ENCODE measurements around the gene MOCOS. TPM values are rescaled to one million over a fixed set of nuclear protein-coding genes. Genes with fewer than 3 reads are reported as not detected.

MOCOS gene
- total RNA-seq, 2 donors from 2014 or later, result 1.0 to 1.3 TPM

GRCh38 chr18:36250827-36251226 lies 63.5 kb downstream of the MOCOS start:
- no peak for ATAC-seq
- no peak for DNase-seq
- WGBS, 2 donors, result 77 to 79% methylated on average over 2 of the region's 2 CpGs
- no peak overlapping the region for H3K4me3 ChIP-seq
- no peaks in the 10 kb centered on the region for H3K36me3 ChIP-seq (replicated peaks in 1 of 2; ENCODE audit: insufficient read depth in 1 of 2, low read depth in 2 of 2)
- no peaks in the 10 kb centered on the region for H3K4me1 ChIP-seq
- TF ChIP-seq POLR2A (IDR thresholded peaks at IDR 0.05) (no peak), CTCF (IDR thresholded peaks at IDR 0.05) (no peak)
- intact Hi-C loops (cut with DNase I), result no loop called here
- H3K9me3 ChIP-seq, result no peaks in the 10 kb centered on the region
- no peaks in the 10 kb centered on the region for H3K27me3 ChIP-seq
- H3K27ac ChIP-seq, result no peak overlapping the region

DNA sequence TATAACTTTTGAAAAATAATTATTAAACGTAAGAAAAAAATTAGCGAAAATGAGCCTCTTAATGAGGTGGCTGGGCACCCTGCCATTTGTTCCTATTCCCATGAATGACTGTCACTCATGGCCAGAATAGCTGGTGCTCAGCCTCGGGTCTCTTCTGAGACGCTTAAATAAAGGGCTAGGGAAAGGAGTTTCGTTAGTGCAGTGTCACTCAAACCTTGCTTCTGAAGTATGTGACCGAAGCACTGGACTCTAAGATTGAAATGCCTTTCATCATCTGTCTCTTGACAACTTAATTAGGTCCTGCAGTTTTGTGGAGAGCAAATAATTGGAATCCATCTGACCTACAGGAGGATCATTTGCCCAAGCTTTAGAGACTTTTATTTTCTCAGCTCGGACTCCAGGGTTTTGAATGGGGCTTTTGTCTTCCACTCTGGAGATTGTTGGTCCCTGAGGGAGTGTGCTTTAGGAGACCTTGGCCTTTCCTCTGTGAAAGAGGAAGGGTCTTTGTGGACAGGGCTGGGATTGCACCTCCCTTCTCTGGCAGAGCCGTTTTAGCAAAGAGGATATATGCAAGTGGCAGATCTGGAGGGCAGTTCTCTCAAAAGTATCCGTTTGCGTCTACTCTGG lies 67.9 kb downstream of the MOCOS start:
- no peaks in the 10 kb centered on the region for H3K4me1 ChIP-seq
- TF ChIP-seq CTCF (IDR thresholded peaks at IDR 0.05), result no peak
- TF ChIP-seq POLR2A (IDR thresholded peaks at IDR 0.05), result no peak
- no peaks in the 10 kb centered on the region for H3K9me3 ChIP-seq
- 72 to 74% methylated on average over 10 of the region's 10 CpGs for WGBS, 2 donors
- H3K4me3 ChIP-seq, result no peak overlapping the region
- ATAC-seq (no peak), DNase-seq (no peak)
- H3K27ac ChIP-seq, result no peak overlapping the region
- H3K27me3 ChIP-seq, result no peaks in the 10 kb centered on the region
- no peaks in the 10 kb centered on the region for H3K36me3 ChIP-seq (replicated peaks in 1 of 2; ENCODE audit: insufficient read depth in 1 of 2, low read depth in 2 of 2)
- intact Hi-C loops (cut with DNase I), result no loop called here

DNA sequence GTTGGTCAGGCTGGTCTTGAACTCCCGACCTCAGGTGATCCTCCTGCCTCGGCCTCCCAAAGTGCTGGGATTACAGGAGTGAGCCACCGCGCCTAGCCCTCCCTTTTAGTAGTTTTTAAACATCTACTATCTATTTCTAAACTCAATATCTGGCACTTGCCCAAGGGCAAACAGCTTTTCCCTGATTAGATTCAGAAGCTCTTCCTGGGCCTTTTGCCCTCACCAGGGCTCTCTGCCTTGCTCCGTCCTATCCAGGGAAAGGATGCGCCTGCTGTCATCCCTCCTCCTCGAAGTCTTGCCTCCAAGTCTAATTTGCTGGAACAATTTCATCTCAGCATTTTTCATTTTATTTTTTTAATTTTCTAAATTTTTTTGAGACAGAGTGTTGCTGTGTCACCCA lies 68.8 kb downstream of the MOCOS start:
- TF ChIP-seq POLR2A (IDR thresholded peaks at IDR 0.05), result no peak
- TF ChIP-seq CTCF (IDR thresholded peaks at IDR 0.05), result no peak
- H3K4me1 ChIP-seq, result no peaks in the 10 kb centered on the region
- intact Hi-C loops (cut with DNase I), result no loop called here
- H3K27ac ChIP-seq, result no peak overlapping the region
- DNase-seq (no peak), ATAC-seq (no peak)
- no peaks in the 10 kb centered on the region for H3K9me3 ChIP-seq
- H3K4me3 ChIP-seq, result no peak overlapping the region
- H3K36me3 ChIP-seq (replicated peaks in 1 of 2; ENCODE audit: insufficient read depth in 1 of 2, low read depth in 2 of 2), result no peaks in the 10 kb centered on the region
- WGBS, 2 donors, result 86 to 91% methylated on average over 7 of the region's 7 CpGs
- no peaks in the 10 kb centered on the region for H3K27me3 ChIP-seq

DNA sequence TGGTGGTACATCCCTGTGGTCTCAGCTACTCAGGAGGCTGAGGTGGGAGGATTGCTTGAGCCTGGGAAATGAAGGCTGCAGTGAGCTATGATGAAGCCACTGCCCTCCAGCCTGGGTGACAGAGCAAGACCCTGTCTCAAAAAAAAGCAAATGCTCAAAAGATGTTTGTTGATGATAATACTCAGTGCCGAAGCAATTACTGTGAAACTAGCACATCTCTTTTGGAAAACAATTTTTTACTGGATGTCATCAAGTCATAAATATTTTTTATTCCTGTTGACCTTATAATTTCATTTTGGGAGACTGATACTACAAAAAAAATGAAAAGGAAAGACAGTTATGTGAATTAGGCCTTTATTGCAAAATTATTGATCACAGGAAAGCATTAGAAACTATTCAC lies 75.7 kb downstream of the MOCOS start:
- whole genome bisulfite sequencing, 2 donors, result 95 to 98% methylated on average over 1 of the region's 1 CpG
- DNase-seq (no peak), ATAC-seq (no peak)
- no peak for TF ChIP-seq CTCF (IDR thresholded peaks at IDR 0.05)
- TF ChIP-seq POLR2A (IDR thresholded peaks at IDR 0.05), result no peak
- H3K27ac ChIP-seq, result no peak overlapping the region
- H3K4me1 ChIP-seq, result no peaks in the 10 kb centered on the region
- H3K36me3 ChIP-seq (replicated peaks in 1 of 2; ENCODE audit: insufficient read depth in 1 of 2, low read depth in 2 of 2), result no peaks in the 10 kb centered on the region
- H3K9me3 ChIP-seq, result no peaks in the 10 kb centered on the region
- no peak overlapping the region for H3K4me3 ChIP-seq
- no peaks in the 10 kb centered on the region for H3K27me3 ChIP-seq
- intact Hi-C loops (cut with DNase I), result no loop called here

DNA sequence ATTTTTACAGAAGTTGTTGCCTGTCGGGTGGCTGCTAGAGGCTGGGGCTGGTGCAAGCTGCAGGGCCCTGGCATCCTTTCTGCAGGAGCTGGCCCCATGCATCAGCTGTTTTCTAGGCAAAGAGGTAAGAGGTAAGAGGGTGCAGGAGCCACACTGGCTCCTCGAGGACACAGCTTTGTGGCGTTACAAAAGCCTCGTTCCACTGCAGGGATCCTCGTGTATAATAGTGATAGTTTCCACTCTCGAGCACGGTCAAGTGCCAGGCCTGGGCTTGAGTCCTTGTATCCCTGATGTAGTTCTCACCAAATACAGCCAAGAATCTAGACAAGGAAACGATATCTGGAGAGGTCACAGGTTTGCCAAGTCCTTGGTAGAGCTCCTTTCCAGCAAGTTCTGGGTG lies 77.0 kb downstream of the MOCOS start:
- WGBS, 2 donors, result 71 to 79% methylated on average over 6 to 8 of the region's 8 CpGs
- Histone ChIP-seq H3K27ac (no peak overlapping the region), H3K27me3 (no peaks in the 10 kb centered on the region), H3K4me3 (no peak overlapping the region), H3K9me3 (no peaks in the 10 kb centered on the region), H3K36me3 (replicated peaks in 1 of 2; ENCODE audit: insufficient read depth in 1 of 2, low read depth in 2 of 2) (no peaks in the 10 kb centered on the region), H3K4me1 (no peaks in the 10 kb centered on the region)
- ATAC-seq, result no peak
- no peak for DNase-seq
- intact Hi-C loops (cut with DNase I), result no loop called here
- TF ChIP-seq POLR2A (IDR thresholded peaks at IDR 0.05) (no peak), CTCF (IDR thresholded peaks at IDR 0.05) (no peak)

Measured in body of pancreas (tissue), 4 donors.